Retinal pigment epithelial cell (primary cell): ENCODE data around the gene INSC.

Experiments
- DNase-seq: peaks from one replicate; pipeline ENCODE4 v3.0.0-alpha.2; 2010; ENCODE audit warnings: low read depth
- H3K4me3 ChIP-seq: 2 replicates; pipeline ENCODE4 v1.5.1; 2011; ENCODE audit warnings: mild to moderate bottlenecking, low read length, control low read depth, moderate library complexity
- TF ChIP-seq, protein P1 (sequence below): conservative IDR thresholded peaks from 2 replicates; pipeline ENCODE4 v1.5.1; 2011; ENCODE audit warnings: low read depth, low read length, control low read depth, inconsistent platforms

The INSC gene

DNA sequence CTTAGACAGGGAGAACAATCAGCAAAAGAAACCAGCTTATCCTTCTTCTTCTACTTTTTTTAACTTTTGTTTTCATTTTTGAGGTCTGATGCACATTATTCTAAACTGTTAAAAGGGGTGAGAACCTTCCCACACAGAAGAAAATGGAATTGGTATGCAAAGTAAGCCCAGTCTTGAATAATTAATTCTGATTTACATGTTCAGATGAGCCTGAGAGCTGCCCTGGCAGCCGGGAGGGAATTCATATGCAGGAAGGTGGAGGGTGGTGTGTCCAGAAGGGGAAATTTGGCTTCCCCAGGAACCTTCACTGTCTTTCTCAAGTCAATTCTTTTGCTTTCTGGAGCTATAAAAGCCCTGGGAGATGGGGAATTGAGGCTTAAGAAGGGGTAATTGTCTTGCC is 181.0 kb downstream of the INSC start:
- TF ChIP-seq, protein P1, sequence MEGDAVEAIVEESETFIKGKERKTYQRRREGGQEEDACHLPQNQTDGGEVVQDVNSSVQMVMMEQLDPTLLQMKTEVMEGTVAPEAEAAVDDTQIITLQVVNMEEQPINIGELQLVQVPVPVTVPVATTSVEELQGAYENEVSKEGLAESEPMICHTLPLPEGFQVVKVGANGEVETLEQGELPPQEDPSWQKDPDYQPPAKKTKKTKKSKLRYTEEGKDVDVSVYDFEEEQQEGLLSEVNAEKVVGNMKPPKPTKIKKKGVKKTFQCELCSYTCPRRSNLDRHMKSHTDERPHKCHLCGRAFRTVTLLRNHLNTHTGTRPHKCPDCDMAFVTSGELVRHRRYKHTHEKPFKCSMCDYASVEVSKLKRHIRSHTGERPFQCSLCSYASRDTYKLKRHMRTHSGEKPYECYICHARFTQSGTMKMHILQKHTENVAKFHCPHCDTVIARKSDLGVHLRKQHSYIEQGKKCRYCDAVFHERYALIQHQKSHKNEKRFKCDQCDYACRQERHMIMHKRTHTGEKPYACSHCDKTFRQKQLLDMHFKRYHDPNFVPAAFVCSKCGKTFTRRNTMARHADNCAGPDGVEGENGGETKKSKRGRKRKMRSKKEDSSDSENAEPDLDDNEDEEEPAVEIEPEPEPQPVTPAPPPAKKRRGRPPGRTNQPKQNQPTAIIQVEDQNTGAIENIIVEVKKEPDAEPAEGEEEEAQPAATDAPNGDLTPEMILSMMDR, result no peak
- no peak overlapping the region for H3K4me3 ChIP-seq
- no peak for DNase-seq
